ENCODE results near the gene GRIFIN.
"Not testable (repeated sequence)": the region's sequence is repeated elsewhere in the genome, so short reads cannot be mapped to it uniquely, and the experiment has no call there.

The GRIFIN gene

DNA sequence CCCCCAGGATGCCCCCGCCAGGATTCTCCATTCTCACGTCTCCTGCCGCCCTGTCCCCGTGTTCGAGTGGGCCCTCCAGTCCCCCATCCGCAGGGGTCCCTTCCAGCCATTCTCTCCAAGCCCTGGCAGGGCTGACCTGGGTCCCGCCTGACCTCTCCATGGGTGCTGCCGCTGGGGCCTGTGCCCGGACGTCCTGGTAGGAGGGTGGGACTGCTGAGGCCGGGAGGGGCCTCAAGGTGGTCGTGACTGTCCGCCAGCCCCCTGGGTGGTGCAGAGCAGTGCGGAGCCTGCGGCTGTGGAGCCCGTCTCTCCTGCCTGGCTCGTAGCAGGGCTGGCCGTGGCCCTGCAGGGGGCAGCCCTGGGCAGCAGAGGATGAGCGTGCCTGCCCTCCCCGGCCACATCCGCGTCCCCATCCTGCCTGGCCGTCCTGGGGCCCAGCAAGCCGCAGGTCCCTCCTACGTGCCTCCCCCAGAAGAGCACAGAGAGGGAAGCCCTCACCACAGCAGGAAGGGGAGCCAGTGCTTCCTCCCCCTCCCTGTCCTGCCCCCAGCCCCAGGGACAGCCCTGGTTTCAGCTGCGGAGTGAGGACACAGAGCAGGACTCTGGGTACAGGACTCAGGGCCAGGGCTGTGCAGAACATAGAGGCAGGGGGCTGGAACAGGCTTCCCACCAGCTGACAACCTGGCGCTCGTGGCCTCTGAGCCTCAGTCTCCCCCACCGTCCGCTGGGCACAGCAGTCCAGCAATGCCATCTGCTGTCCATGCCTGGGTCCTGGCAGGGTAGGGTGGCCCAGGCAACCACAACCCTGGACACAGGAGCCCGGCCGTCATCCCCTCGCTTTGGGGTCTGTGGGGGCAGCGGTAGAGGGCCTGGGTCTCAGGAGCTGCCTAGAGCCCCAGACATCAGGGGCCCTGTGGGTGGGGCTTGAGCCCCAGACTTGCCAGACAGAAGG, 1.5 kb upstream of the GRIFIN start:
- DNase-seq: peak; percentile 74

DNA sequence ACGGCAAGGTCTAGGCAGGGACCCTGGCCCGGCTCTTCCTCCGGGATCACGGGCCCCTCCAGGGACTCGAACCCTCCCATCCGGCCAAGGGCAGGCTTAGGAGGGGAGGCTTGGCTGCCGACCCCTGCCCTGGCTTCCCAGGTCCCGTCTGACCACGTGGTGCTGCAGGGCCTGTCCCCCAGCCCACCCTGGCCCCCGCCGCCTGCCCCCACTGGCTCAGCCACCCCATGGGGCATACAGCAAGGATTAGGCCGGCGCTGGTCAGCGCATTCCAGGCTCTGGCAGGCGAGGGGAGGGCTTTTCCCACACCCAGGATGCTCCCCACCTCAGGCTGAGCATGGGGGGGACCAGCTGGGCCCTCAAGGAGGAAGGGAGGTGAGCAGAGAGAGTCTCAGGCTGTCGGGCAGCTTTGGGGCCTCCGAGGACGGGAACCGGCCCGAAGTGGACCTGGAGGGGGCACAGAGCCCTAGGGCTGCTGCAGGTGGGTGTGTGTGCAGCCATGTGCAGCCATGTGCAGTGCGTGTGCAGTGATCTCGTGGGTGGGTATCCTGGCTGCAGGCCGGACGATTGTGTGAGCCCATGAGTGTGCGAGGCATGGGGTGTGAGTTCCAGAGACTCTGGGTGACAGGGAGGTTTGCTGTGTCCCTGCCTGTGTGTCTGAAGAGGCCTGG, 713 bp upstream of the GRIFIN start:
- DNase-seq: no peak

DNA sequence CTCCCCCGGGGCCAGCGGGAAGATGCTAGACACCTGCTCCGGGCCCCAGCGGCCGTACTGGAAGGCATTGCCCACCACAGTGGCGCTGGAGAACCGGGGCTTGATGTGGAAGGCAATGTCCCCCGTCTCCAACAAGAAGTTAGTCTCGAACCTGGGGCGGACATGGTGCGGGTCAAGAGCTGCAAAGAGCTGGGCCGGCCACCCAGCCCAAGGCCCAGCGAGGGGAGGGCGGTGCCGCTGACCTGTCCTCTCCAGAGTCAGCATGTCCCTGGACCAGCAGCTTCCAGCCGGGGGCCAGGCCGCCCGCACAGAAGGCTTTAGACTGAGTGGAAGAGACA, 551 bp downstream of the GRIFIN start:
- DNase-seq: no peak

DNA sequence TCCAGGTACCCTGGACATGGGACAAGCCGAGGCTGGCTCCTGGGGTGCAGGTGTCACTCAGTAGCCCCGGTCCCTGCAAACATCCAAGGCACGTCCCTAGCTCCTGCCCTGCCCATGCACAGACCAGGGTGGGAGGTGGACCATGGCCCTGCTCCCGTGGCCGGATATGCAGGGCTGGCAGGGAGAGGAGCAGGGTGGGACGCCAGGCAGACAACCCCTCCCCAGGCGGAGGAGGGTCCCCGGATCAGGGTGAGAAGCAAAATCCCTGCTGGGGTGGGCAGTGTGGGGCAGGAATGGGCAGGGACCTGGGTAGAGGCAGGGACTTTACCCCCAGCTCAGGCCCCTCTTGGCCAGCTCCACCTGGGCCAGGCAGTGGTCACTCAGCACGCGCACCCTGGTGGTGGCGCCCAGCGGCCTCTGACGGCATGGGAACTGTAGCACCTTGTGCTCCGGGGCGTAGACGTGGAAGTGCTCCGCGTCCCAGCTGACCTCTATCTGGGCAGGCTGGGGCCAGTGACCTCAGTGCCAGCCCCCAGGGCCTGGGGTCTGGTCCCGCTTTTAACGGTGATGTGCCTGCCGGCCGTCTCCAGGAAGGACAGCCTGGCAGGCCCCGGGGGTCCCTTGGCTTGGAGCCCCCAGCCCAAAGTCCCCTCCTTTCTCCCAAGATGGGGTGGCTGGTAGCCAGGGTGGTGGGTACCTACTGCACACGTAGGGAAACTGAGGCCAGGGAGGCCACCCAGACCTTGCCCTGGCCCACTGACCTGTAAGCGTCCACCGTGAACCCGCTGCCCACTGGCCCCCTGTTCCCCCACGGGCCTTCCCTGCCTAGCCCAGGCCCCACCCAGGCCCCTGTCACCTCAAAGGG, 1.2 kb downstream of the GRIFIN start:
- no peak for DNase-seq

DNA sequence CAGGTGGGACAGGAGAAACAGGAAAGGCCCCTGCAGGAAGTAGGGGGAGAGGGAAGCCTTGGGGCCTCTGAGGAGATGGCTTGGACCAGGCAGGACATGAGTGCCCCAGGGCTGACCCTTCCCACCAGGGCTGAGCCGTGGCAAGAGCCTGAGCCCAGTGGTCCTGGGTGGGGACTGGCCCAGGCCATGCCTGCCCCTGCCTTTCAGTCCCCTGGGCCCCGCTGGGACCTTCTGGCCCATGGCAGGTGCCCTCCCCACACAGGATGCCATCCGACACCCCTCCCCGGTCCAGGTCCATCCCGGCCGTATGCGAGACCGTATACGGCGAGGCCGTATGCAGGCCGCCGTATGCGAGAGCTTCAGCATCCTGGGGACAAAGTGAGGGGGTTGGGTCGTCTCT, 2.0 kb downstream of the GRIFIN start:
- no peak for DNase-seq

DNA sequence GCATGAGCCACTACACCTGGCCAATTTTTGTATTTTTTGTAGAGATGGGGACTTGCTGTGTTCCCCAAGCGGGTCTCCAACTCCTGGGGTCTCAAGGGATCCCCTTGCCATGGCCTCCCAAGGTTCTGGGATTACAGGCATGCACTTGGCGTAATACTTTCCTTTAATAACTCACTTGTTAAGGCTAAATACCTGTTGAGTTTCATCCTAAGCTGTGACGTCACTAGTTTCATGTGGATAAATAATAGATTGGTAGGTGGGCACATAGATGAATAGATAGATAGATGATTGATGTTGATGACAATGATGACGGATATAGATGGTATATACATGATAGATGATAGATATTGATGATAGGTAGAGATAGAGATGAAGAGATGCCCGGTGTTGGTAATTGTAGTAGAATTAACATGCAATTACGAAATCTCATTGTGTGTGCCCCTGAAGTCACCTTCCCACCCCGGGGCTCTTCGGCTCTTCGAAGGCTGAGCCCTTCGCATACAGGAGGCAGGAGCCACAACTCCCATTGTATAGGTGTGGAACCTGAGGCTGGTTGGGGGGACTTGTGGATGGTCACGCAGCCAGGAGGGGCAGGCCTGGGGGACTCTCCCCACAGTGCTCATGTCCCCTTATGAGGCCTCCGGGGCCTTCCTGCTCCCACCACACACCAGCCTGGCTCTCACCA, 2.6 kb downstream of the GRIFIN start:
- DNase-seq: no peak

DNA sequence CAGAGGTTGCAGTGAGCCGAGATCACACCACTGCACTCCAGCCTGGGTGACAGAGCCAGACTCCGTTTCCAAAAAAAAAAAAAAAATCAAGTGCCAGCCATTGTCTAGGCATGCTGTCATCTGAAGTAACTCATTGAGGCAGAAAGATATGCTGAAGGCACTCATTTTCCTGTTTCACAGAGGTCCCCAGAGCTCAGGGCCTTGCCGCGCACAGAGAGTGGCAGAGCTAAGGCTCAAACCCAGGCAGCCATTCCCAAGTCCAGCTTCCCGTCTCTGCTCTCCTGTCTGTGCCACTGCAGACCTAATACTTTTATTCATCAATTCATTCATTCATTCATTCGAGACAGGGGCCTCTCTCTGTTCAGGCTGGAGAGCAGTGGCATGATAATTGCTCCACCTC, 3.5 kb downstream of the GRIFIN start:
- no peak for DNase-seq

DNA sequence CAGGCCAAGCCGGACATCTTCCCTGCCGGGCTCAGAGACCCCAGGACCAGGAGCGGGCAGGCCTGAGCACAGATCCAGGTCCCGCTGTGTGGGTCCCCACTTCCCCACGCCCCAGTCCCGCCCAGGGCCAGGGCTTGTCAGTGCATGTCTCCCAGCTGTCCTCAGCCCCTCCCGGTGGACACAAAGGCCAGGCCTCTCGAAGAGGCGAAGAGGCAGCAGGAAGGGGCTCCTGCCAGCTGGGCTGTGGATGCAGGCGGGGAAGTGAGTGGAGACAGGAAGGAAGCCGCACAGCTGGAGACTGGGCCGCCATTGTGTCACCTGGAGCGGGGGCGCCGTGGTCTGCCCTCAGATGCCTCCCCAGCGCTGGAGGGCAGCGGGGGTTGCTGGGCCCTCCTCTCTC, 4.8 kb downstream of the GRIFIN start:
- no peak for DNase-seq

DNA sequence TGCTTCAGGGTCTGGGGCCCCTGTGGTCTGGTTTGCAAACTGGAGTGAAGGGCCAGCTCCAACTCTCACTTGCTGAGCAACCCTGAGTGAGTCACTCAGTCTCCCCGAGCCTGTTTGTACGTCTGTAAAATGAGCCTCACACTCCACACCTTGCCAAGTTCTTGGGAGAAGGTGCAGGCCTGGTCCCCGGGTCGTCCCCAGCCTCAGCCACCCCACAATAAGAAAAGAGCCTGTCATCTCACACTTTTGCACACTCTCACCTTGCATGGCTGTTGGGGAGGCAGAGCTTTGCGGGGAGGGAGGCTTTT, 5.2 kb downstream of the GRIFIN start:
- no peak for DNase-seq

DNA sequence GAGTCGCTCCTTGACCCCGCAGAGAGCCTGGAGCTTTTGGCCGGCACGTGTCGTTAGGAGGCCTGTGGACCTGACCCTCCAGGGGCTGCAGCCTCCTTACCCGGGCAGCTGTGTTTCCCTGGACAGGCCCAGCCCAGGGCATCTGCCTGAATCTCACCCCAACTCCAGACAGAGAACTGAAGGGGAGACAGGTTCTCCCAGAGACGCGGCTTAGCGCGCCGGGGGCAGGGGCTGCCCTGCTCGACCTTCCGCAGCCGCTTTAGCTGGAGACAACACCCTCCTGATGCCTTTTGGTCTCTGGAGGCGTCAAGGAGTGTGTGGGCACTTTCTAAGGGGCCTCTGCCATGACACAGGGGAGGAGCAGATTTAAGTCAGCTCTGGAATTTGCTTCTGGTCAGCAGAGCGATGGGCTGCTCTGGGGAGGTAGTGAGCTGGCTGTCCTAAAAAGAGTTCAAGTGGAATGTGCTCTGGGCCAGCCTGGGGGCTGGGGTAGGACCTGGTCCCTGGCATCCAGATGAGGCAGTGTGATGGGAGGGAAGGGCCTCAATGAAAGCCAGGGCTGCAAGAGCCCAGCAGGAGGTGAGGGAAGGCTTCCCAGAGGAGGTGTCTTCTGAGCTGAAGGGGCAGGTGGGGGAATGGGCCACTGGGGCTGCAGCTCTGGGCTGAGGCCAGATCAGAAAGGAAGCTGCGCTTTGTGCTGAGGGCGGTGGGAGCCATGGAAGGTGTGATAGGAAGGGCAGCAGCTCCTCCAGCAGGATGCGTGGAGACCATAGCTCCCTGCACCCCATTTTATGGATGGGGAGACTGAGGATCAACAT, 5.8 kb downstream of the GRIFIN start:
- DNase-seq: no peak

DNA sequence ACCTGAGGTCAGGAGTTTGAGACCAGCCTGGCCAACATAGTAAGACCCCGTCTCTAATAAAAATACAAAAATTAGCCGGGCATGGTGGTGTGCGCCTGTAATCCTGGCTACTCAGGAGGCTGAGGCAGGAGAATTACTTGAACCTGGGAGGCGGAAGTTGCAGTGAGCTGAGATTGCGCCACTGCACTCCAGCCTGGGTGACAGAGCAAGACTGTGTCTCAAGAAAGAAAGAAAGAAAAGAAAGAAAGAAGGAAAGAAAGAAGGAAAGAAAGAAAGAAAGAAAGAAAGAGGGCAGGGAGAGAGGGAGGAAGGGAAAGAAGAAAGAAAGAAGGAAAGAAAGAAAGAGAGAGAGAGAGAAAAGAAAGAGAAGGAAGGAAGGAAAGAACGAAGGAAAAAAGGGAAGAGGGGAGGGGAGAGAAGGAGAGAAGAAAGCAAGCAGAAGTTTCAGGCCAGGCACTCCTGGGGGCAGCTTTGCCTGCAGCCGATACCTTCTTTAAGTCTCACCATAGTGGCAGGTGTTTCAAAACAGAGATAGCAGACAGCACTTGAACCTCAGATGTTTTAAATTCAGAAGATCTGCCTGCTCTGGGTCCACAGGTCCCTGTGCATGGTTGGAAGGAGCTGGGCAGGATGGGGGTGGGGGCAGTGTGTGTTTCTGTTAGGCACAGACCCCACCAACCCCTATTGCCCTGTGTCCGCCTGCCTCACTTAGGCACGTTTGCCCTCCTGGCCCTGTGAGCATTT, 6.6 kb downstream of the GRIFIN start:
- DNase-seq: not testable (repeated sequence)

DNA sequence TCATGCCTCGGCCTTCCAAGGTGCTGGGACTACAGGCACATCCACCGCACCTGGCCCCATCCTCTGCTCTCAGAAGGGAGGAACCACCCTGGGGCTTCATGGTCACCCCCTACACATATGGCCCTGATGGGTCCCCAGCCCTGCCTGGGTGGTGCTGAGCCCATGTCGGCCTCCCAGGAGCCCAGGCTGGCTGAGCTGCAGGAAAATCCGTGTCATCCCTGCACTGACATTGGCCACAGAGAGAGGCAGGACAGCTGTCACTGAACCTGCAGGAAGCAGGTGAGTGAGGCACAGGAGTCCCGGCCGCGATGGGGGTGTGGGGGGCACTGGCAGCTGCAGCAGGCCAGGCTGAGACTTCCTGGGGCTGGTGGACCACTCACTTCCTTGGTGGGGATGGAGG, 8.0 kb downstream of the GRIFIN start:
- DNase-seq: no peak

DNA sequence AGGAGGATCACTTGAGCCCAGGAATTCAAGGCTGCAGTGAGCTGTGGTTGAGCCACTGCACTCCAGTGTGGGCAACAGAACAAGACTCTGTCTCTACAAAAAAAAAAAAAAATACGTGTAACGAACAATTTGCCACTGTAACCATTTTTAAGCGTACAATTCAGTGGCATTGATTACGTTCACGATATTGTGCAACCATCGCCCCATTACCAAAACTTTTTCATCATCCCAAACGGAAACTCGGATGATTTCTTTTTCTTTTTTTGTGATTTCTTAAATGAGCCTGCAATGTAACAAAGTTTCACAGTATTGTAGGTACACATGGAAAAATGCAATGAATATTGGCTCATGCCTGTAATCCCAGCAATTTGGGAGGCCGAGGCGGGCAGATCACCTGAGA, 9.5 kb downstream of the GRIFIN start:
- no peak for DNase-seq

DNA sequence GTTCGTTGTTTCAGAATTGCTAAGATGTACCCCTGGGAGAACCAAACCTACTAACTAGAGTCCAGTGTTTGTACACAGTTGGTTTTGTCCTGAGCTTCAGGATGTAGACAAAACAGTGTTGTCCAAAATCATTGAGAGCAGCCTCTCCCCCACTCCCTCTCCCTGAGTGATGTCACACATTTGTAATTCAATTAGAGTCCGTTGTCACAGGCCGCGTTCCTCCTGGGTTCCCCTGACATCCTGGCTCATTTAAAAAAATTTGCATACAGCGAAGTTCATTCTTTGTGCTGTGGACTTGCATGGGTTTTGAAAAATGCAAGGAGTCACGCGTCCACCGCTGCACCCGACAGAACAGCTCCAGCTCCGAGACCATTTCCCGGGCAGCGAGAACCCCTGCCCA, 10.3 kb downstream of the GRIFIN start:
- no peak for DNase-seq

DNA sequence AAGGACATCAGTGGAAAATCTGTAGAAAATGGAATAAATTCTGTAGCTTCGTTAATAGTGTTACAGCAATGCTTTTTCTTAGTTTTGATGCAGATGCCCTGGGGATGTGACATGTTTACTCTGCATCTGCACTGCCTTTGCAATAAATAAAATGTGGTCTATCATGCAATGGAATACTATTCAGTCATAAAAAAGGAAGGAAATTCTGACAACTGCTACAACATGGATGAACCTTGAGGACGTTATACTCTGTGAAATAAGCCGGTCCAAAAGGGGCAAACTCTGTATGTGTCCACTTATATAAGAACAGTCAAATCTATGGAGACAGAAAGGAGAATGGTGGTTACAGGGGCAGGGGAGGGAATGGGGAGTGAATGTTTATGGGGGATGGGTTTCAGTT, 13.5 kb downstream of the GRIFIN start:
- DNase-seq: no peak

DNA sequence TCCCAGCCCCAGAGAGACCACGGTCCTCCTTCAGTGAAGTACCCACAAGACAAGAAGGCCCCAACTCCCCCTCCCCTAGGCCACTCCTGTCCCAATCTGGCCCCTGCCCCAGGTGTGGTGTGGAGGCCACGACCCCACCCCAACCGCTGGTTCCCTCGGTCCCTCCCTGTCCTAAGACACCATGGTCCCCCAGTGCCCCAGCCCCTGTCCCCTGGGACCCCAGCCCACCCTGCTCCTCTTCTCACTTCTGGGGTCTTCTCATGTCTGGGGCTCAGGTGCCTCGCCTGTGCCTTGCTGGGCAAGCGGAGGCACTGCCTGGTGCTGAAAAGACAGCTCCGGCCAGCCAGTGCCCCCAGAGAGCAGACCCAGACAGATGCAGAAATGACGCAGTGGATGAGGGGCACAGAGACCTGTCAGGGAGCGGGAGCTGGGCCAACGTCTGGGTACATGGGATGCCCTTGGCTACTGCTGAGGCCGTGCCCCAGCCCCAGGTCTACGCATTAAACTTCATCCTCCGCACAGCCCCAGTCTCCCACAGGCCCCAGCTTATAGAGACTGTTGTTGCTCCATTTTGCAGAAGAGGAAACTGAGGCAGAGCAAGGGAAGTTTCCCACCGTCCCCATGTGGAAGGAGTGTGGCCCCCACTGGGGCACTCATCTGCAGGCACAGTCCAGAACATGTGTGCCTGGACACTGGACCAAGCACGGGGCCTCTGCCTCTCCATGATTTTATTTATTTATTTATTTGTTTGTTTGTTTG, 14.8 kb downstream of the GRIFIN start:
- DNase-seq: no peak

DNA sequence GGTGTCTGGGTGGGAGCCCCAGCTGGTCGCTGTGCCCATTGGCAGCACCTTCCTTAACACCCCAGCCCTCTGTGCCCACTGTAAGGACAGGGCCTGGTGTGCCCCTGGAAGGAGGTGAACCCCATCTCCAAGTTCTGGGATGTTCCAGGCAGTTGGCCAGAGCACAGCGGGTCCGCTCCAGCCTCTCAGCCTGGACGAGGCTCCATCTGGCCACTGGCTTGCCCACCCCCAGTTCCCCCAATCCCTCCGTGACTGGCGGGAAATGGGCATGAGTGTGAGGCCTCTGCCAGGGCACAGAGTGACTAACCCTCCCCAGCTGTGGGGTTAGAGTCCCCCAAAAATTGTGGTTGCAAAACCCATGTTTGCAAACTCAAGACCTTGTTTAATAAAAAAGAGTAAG, 15.6 kb downstream of the GRIFIN start:
- no peak for DNase-seq

DNA sequence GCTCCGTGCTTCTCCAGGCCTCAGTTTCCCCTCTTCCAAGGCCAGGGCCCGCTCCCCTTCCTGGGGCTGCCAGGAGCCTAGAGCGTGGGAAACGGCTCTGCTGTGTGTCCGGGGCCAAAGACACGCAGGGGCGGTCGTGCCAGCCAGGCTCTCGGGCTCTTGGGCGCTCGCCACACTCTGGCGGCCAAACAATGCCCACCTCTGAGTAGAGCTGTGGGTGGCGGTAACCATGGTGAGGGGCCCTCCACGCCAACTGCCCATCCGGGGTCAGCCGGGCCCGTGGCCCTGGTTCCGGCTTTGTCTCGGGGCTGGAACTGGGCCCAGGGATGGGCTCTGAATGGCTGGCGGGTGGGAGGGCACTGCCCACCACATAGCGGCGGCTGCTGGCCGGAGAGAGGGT, 16.0 kb downstream of the GRIFIN start:
- DNase-seq: no peak

DNA sequence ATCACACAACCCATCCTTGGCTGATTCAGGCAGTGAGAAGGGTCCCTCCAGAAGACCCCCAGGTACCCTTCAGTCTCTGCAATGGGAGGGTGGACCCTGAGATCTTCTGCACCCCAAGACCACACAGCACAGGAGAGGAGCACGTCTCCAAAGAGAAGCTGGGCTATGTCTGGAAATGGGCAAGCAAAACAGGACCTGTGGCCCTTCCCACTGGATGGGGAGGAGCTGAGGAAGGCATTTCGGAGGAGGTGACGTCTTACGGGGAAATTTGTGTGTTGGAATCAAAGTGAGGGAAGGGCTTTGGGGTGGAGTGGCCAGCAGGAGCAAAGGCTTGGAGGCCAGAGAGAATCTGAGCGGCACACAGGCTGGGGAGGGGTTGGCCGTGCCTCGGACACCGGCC, 16.5 kb downstream of the GRIFIN start:
- DNase-seq: no peak

DNA sequence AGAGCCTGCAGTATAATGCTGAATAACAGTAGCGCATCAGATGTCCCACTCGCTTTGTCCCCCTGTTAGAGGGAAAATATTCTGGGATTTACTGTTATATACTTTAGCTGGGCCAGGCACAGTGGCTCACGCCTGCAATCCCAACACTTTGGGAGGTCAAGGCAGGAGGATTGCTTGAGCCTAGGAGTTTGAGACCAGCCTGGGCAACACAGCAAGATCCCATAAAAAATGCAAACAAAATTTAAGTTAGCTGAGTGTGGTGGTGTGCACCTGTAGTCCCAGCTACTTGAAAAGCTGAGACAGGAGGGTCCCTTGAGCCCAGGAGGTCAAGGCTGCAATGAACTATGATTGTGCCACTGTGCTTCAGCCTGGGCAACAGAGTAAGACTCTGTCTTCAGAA, 22.3 kb downstream of the GRIFIN start:
- DNase-seq: not testable (repeated sequence)
